CD4-positive, alpha-beta T cell treated with Interleukin-21 for 1 hour (primary cell): ENCODE results near the gene NOXA1.

ENCODE experiments used
- DNase-seq: peaks from one replicate; pipeline ENCODE4 v3.0.0-alpha.2; 2020

NOXA1 gene

DNA sequence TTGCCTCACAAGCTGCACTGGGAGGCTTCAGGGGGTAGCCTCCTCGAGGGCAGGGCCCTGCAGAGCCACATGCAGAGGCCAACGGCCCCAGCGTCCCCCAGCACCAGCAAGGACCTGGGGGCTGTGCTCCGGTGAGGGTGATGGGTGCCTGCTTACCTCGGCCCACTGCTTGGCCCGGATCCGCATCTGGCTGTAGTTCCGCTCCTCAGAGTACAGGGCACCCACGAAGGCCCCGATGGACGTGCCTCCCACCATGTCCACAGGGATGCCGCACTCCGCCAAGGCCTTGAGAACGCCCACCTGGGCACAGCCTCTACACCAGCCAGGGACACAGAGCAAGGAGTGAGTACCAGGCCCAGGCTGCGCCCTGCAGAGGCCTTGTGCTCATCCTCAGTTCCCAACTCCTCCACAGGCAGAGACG lies 44.0 kb downstream of the NOXA1 start:
- no peak for DNase-seq

DNA sequence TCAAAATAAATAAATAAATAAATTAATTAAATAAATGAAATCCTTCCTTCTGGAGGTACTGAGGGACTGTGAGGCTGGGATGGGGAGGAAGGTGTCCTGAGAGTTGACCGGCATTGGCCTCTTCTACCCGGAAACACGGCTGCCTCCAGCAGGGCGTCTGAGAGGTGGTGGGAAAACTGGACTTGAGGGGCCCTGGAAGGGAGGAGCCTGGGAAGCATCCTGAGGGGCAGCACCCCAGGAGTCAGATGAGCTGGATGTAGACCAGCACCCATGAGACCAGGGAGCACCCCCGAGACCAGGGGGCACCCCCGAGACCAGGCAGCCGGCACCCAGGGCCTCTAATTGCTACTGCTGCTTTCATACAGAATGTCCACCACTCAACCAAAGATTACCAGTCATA lies 44.7 kb downstream of the NOXA1 start:
- no peak for DNase-seq

DNA sequence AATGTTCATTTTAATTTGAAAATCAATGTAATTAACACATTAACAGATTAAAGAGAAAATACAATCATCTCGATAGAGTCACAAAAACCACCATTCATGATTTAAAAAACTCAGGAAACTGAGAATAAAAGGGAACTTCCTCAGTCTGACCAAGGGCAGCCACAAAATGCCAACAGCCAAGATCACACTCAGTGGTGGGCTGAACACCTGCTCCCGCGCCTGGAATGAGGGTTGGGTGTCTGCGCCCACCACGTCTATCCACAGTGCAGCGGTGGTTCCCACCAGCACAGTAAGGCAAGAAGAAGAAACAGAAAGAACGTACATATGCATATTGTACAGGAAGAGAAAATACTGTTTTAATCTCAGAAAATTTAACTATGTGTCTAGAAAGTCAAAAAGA lies 47.6 kb downstream of the NOXA1 start:
- no peak for DNase-seq

DNA sequence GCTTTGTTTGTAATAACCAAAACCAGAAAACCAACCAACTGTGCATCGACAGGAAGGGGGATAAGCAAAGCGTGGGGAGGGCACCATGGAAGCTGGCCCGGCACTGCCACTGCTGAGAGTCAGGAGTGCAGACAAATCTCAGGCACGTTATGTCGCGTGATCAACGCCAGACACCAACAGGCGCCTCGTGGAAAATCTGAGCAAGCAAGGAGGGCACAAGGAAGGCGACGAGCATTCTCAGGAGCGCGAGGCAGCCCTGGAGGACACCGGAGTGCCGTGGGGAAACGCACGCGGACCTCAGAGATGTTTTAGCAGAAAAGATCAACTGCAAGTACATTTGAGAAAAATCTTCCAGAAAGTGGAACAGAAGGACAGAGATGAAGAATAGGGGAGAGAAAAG lies 51.1 kb downstream of the NOXA1 start:
- no peak for DNase-seq

DNA sequence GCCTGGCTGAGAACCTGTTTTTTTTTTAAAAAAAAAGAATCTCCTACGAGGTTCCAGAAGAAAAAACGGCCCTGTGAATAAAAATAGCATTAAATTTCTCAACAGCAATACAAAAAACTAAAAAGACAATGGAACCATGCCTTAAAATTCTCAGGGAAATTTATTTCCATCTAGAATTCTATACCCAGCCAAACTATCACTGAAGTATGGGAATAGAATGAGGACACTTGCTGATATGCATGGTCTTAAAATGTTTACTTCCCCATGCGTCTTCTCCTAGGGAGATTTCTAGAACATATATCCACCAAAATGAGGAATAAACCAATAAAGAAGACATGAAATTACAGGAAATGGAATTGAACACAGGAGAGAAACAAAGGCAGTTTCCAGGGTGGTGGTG lies 52.5 kb downstream of the NOXA1 start:
- DNase-seq, result no peak

DNA sequence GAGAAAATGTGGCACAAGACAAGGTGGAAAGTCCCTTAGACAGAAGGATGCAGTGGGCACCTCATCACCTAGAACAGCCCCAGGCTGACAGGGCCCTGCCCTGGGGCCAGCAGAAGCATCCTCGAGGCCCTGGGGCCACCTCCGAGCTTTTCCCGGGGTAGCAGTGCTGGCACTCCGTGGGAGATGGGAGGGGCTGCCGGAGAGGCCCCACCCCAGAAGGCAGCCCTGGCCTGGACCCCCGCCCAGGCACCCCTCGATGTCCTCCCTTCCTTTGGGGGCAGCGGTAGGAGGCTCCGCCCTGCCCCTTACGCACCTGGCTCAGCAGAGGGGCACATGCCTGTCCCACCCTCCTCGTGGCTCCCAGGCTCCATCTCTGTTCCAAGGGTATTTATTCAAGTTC lies 53.7 kb downstream of the NOXA1 start:
- DNase-seq, result no peak

DNA sequence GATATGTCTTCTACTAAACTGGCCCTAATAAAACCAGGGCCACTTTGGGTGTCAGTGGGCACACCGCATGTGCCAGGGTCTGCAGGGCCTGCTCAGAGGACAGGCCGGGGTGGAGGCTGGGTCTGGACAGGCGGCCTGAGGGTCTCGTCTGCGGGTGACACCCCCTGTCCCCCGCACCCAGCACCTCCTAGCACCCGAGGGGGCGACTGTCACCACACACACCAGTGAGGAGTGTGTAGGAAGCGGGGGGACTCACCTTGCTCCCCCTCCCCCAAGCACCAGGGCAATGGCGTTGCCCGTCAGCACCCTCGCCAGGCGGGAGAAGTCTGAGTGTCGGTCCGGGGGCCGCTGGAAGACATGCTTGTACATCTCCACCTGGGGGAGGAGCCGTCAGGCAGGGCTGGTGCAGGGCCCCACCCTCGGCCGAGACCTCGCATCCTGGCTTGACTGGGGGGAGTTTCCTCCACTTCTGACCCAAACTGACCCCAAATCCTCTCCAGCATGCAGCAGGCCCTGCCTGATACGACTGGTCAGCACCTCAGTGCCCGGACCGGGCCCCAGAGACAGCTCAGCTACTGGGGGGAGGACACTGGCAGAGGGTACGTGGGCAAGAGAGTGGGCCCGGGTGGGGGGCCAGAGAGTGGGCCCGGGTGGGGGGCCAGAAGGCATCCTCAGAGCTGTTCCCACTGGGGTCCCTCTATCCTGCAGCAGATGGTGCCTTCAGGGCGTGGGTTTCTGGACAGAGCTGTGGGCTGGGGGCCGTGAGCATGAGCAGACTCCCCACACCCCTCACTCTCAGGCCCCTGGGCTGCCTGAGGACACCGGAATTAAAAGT lies 54.8 kb downstream of the NOXA1 start:
- DNase-seq, result no peak

DNA sequence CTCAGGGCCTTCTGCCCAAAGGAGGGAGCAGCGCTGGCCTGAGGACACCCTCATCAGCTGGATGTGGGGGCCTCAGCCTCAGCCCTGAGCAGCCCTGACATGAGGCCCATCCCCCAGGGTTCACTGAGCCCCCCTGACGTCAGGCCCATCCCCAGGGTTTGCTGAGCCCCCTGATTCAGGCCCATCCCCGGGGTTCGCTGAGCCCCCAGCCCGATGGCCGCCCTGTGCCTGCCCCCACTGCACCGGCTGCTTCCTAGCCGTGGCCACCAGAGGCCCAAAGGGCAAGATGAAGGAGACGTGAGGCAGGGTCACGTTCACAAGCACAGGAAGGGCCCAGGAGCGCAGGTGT lies 55.4 kb downstream of the NOXA1 start:
- no peak for DNase-seq

DNA sequence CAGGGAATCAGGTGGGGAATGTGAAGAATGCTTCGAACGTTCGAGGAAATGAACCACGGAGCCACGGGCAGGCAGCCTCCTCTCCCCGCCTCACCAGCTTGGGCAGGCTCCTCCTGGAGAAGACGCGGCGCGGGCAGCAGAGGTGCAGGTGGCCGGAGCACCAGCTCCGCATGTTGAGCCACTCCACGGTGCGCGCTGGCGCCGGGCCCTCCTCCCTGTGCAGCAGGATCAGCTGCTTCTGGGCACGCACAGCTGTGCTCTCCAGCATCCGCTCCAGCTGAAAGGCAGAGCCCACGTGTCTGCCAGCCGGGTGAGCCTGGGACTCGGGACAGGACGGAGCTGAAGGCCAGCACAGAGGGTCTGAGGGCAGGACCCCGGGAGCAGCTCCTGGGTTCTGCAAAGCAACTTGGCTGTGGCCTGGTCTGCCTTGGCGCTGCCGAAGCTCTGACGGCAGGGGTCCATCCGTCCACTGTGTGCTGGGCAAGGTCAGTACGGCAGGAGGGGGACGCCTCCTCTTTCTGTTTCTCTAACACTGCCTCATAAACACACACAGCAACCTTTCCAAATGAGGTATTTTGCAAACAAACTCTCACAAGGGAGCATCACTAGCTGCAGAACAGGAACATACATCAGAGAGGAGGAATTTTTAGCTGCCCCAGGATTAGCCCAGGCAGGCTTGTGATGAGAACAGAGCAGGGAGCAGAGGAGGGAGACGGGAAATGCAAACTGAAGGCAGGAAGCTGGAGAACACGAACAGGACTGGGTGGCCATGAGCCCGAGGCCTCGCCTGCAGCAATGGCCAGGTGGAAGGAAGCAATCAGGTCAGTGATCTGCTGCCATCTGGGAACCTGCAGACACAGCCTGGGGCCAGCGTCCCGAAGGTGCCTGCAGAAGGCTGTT lies 56.0 kb downstream of the NOXA1 start:
- no peak for DNase-seq

DNA sequence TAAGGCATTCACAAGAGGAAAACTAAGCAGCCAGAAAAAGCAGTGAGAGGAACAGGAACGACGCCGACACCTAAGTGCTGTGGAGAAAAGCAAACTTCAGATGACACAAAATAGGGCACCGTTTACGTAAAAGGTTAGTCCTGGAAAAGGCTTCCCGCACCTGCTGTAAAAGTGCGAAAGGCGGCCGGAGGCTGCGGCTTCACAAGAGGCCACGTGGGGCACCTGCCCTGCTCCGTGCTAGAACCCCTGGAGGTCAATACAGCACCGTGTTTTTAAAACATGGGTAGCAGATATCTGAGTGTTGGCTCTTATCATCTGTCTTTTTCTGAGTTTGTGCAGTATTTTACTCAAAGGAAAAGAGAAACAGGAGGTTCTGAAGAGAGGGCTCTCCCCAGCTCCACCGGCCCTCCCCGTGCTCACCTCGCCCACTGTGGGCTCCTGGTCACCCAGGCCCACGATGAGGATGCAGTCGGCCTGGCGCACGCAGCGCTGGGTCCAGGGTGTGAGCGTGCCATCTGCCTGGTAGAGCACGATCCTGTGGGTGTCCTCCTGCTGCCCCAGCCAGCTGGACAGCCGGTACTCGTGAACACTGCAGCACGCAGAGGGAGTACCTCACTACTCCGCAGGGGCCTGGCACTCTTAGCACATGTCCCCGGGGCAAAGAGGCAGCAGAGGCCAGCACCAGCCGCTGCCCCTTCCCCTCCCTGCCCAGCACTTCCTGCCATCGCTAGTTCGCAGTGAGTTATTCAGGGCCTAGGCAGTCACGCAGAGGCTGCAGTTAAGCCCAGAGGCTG lies 56.9 kb downstream of the NOXA1 start:
- no peak for DNase-seq

DNA sequence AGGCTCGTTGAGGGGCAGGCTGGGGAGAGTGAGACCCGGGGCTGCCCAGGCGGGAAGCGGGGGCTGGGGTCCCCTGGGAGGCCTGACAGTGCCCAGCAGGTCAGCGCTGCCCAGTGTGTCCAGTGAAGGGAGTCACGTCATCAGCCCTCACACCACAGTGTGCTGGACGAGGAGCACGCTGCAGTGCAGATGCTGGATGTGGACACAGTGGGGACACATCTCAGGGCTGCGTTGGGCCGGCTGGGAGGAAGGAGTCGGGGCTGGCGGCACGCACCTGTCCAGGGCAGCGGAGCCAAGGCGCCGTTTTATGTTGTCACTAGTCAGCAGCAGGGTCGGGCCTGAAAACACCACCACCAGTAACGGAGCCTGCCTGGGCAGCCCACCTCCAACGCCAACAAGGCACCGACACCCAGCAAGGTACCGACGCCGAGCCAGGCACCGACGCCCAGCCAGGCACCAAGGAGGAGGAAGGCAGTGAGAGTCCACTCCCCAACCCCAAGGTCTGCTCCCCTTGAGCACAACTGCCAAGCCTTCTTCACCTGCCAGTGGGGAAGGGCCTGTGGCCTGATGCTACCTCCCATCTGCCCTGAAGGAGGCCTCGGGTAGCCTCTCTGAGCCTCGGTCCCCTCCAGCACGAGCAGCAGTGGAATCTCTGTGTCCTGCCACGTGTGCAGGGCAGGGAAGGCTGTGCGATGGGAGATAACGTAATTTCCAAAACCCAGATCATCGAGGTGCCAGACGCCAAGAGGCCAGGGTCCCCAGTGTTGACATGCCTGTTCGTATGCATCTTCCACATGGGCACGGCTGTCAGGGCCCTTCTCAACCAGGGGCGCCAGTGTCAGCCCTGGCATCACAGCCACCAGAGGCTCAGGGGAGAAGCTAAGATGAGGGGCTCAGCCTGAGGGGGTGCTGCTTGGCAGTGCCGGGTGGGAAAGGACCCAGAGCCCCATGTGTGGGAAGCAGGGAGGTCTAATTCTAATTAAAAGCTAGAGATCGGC lies 57.8 kb downstream of the NOXA1 start:
- DNase-seq, result no peak

DNA sequence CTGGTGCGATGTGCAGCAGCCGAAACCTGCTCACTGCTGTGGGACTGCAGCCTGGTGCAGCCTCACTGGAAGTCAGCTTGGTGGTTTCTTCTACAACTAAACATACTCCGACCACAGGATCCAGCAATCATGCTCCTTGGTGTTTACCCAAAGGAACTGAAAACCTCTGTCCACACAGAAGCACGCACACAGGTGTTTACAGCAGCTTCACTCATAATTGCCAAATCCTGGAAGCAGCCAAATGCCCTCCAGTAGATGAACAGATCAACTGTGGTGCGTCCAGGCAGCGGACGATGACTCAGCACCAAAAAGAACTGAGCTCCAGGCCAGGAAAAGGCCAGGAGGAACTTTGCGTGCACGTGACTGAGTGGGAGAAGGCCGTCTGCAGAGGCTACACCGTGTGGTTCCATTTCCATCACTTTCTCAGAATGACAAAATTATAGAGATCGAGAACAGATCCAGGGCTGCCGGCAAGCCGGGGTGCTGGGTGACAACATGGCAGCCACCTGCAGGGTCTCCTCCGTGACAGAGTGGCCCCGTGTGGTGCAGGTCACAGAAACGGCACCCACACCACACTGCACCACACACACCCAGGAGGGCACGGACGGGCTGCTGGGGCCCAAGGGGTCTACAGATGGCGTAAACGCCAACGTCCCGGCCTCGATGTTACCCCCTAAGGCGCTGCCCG lies 59.0 kb downstream of the NOXA1 start:
- no peak for DNase-seq
